HG03378 (cell line): ENCODE data around the gene SLC17A2.

Source experiments
- ATAC-seq: cut with Tn5 transposase; IDR thresholded peaks from one replicate; pipeline ENCODE4 v1.9.1; 2021; ENCODE audit warnings: mild to moderate bottlenecking, moderate library complexity; ENCODE audit not compliant: unreplicated experiment

SLC17A2 gene

DNA sequence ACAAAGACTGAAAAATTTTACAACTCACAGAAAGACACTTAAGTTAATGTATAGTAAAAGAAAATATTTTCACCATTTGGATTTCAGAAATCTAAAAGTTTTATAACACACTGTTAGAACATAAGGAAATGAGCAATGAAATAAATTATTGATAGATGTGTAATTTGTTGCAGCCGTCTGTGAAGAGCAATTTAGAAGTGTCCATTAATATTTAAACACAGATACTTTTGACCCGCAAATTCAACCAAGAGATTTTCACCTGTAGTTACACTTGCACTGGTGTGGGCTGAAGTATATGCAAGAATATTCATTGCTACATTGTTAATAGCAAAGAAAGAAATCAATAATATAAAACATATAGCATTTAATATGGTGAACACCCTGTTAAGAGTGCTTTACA lies 41.9 kb downstream of the SLC17A2 start:
- no peak for ATAC-seq

DNA sequence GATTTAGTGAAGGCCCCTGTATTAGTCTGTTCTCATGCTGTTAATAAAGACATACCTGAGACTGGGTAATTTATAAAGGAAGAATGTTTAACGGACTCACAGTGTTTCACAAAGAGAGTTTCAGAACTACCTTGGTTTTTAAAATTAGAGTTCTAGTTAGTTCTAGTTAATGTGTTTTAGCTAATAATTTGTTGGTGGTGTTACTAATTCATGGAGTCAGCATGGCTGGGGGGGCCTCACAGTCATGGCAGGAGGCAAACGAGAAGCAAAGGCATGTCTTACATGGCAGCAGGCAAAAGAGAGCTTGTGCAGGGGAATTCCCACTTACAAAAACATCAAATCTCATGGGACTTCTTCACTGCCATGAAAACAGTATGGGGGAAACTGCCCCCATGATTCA lies 44.4 kb downstream of the SLC17A2 start:
- ATAC-seq: no peak

DNA sequence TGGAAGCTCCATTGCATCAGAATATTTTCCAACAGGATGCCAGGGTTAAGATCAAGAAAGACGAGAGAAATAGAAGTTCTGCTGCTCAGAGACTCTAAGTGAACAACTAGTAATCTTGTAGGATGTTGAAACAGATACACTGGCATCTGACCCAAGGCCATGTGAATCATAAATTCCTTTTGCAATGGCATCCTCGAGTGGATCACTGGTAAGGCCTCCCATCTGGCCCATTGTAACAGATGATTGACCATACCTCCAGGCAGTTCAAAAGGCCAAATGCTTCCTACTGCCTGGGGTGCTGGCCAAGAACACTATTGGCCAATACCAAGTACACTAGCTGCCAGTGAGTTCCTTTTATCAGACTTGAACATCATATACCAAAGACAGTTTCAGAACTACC lies 46.5 kb downstream of the SLC17A2 start:
- no peak for ATAC-seq

DNA sequence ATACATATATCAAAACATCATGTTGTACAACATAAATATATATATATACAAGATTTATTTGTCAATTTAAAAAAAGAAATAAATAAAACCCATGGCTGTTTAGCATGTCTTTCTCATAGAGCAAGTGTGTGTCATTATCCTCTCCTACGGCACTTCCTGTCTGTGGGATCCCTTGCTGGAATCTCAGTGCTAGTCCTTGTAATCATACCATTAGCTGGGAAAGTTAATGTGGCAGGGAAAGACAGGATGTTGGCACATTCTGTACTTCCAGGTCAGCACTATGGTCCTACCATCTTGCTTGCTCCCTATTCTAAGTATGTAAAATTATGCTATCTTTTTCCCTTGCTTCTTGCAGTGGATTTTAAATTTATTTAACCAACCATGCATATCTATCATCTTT lies 47.0 kb downstream of the SLC17A2 start:
- ATAC-seq: no peak

DNA sequence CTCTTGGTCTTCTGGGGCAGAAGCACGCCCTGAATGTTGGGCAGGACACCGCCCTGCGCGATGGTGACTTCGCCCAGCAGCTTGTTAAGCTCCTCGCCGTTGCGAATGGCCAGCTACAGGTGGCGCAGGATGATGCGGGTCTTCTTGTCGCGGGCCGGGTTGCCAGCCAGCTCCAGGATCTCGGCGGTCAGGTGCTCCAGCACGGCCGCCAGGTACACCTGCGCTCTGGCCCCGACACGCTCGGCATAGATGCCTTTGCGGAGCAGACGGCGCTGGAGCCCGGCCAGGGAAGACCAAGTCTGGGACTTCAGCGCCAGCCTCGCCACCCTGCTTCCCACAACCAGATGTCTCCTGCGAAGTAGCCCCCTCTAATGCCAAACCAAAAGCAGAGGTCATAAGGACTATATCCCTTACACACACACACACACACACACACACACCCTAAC lies 48.4 kb downstream of the SLC17A2 start:
- no peak for ATAC-seq

DNA sequence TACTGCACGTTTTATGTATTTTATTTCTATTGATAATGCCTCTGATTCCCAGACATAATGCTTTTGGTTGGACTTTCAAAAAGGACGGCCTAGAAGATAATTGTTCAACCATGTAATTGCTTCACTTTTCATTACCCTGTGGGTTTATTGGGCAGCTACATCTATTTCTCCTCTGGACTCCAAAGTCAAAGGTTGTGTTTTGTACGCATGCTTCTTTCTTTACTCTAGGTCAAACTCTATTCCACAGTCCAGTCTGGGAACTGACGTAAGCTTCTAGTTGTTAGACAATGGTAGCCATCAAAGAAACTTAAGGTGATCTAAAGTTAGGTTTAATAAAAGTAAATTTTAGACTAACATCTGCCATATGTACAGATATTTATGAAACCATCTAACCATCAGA lies 49.9 kb downstream of the SLC17A2 start:
- ATAC-seq: no peak

DNA sequence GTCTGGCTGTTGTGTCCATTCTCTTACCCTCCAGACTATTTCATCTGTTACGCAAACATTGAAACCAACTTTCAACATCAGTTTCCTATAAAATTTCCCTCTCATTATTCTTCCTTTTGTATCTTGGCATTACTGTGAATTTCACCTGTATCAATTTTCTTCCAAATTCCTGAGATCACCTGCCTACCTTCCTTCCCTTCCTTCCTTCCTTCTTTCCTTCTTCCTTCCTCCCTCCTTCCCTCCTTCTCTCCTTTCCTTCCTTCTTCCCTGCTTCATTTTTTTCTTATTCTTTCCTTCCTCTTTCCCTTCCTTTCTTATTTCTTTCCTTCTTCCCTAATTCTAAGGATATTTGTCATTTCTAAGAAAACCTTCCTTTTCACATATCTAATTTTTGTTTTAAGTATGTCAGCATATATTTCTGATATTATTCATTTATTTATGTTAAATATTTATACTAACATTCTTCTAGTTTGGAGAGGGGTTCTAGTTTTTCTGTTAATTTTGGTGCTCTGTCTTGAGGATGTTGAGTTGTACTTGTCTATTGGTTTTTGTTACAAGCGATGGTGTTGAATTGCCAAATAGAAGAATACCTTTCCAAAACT lies 51.7 kb downstream of the SLC17A2 start:
- no peak for ATAC-seq

DNA sequence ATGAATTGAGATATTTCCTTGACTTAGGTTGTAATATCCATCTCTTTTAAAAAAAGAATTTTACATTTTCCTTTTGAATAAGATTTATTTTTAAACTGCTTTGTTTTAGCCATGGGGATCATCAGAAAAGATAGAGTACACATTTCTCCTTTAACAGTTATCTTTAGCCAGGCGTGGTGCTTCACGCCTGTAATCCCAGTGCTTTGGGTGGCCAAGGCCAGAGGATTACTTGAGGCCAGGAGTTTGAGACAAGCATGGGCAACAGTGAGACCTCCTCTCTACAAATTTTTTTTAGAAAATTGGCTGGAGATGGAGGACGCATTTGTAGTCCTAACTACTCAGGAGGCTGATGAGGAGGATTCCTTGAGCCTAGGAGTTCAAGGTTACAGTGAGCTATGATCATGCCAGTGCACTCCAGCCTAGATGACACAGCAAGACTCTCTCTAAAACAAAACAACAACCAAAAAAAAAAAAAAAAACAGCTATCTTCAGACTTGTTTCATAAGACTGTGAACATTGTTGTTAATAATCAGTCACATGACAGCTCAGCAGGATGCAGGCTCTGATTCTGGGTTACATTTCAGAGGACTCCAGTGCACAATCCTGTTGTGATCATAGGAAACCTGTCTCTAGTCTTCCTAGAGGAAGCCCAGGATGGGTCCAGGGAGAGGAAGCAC lies 54.4 kb downstream of the SLC17A2 start:
- ATAC-seq: no peak

DNA sequence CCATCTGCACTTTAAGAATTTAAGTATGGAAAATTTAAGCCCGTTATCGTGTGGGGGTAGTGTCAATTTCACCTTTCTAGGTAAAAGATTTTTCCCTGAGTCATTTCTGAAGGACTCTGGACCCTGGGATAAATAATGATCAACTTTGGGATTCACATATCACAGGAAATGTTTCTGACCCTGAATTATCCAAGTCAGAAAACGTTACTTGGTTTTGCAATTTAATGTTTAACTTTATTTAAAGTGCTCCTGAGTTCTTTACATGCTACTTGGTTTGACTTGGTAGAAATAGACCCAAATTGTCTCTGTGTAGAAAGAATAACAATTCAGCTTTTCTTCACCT lies 55.0 kb downstream of the SLC17A2 start:
- no peak for ATAC-seq

DNA sequence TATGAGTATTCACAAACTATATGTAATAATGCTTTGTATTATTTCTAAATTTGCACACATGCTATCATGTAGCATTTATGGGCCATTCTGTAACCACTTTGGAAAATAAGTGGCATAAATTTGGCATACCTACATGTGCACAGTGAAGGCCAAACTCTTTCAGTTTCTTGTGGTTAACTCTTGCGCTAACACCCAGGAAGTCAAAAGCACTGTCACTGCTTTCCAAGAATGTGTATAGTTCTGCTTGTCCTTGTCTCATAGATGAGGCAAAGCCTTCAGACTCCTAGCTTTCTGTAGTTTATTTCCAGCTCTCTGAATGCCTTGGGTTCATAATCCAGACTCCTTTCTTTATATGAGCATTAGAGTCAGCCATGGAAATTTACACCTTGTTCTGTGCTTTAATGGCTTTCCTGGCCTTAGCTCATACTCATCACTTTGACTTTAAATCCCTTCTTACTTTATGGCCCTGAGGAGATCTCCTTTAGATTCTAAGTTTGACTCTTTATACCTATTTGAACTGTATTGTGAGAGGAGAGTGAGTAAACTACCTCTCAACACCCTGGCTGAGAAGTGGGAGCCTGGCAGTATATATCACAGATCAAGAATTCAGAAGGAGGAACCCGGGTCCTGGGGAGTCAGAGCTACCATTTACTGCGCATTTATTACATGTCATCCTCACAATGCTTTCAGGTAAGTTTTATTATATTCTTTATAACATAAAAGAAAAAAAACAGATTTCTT lies 55.5 kb downstream of the SLC17A2 start:
- ATAC-seq: no peak

DNA sequence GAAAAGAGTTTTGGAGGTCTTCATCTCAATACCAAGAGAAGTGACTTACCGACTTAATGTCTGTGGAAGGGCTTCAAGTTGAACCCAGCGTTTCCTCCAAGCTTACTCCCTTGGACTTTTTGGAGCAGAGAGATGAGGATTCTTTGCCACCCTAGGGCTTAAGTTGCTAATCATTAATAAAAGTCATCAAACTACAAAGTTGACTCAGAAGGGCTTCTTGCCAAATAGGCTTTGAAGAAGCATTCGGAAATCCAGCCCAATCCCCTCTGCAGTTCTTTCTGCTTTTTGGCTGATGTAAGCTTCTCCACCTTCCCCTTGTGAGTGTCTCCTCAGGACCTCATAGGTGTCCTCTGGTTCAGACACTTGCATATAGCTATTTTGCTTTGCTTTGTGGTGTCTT lies 56.4 kb downstream of the SLC17A2 start, which contains the start of gene SLC17A3:
TSS of gene SLC17A3 (minus strand) at position 126 of the 400 bp plus-strand sequence. CDS start 5,856 bp downstream, outside the sequence.
- no peak for ATAC-seq

DNA sequence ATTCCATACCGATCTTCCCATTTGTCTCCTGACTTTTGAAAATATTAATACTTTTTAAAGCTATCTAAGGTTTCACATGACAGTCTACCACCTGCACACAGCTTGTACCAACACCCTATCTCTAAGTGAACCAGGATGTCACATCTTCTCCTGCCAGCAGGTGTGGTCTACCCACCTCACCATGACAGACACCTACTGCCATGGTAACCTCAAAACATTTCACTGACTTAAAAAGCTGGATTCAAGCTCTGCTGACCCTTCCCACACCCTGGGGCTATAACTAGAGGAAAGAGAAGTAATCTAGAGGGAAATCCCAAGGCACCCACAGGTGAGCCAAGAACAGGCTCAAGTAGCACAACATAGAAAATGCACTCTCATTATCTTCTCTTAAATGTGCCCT lies 57.7 kb downstream of the SLC17A2 start:
- ATAC-seq: no peak

DNA sequence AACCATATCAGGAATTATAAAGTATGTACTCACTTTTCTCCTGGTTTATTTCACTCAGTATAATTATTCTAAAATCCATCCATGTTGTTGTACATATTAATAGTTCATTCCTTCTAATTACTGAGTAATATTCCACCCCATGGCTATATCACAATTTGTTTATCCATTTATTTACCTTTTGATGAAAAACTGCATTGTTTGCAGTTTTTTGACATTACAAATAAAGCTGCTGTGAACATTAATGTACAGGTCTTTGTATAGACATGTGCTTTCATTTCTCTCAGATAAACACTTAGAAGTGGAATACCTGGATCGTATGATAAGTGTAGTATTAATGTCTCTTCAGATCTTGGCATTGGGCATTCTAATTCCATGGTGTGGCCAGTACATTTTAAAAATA lies 60.7 kb downstream of the SLC17A2 start:
- ATAC-seq: no peak

DNA sequence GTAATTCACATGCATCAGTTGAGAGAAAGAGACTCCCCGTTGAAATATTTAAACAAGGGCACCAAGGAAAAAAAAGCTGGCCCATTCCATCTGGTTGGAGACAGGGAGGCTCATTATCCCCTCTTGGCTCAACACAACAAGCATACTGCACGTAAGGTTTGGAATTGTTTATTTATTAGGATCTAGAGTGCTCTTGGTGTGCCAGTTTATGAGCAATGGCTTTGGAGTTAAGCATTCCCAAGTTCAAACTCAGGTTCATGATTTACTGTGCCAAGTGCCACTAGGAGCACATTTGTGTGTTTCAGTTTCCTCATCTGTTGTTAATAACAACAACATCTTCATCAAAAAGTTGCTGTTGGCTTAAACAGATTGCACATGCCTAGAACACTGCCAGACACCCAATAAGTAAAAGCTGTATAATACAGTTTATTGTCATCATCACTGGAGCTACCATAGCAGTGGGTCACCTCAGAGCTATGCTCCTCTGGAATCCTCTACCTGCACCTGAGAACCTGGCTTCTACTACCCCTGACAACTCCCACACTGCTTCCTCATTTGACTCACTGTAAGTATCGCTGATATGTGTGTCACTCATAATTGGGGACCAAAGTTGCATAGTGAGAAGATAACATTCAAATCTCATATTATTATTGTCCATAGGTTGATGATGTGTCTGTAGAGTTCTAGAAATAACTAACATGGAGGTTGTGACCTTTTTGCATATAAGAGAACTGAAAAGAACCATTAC lies 61.9 kb downstream of the SLC17A2 start:
- no peak for ATAC-seq

DNA sequence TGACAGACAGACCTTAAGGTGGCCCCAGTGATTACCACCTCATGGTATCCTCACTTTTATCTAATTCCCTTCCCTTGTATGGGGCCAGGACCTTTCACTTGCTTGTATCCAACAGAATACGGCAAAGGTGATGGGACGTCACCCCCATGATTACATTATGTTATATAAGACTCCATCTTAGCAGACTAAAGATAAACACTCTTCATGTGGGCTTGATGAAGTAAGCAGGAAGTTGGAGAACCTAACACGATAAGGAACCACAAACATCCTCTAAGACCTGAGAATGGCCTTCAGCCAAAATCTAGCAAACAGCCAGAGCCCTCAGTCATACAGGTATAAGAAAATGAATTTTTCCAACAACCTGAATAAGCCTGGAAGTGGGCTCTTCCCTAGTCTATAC lies 64.5 kb downstream of the SLC17A2 start:
- no peak for ATAC-seq

DNA sequence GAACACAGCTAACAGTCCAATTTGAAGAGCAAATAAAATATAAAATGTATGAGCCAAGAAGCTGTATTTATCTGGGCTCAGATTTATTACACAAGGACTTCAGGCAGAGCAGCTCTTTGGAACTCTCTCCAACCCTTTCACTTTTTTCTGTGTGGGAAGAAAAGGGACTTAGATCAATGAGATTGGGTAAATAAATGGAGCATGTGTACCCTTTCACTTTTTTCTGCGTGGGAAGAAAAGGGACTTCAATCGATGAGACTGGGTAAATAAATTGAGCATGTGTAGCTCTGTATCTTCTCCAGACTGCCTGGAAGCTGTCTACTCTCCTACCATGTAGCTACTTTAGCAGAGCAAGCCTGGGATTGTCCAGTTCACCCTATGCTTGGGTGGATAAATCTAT lies 67.1 kb downstream of the SLC17A2 start:
- no peak for ATAC-seq
